Retinal pigment epithelial cell (primary cell): ENCODE data around the gene TBC1D9.

Source experiments
- DNase-seq: peaks from one replicate; pipeline ENCODE4 v3.0.0-alpha.2; 2010; ENCODE audit warnings: low read depth
- H3K4me3 ChIP-seq: 2 replicates; pipeline ENCODE4 v1.5.1; 2011; ENCODE audit warnings: mild to moderate bottlenecking, low read length, control low read depth, moderate library complexity
- CTCF ChIP-seq: conservative IDR thresholded peaks from 2 replicates; pipeline ENCODE4 v1.5.1; 2011; ENCODE audit warnings: low read depth, low read length, control low read depth, inconsistent platforms

TBC1D9 gene

DNA sequence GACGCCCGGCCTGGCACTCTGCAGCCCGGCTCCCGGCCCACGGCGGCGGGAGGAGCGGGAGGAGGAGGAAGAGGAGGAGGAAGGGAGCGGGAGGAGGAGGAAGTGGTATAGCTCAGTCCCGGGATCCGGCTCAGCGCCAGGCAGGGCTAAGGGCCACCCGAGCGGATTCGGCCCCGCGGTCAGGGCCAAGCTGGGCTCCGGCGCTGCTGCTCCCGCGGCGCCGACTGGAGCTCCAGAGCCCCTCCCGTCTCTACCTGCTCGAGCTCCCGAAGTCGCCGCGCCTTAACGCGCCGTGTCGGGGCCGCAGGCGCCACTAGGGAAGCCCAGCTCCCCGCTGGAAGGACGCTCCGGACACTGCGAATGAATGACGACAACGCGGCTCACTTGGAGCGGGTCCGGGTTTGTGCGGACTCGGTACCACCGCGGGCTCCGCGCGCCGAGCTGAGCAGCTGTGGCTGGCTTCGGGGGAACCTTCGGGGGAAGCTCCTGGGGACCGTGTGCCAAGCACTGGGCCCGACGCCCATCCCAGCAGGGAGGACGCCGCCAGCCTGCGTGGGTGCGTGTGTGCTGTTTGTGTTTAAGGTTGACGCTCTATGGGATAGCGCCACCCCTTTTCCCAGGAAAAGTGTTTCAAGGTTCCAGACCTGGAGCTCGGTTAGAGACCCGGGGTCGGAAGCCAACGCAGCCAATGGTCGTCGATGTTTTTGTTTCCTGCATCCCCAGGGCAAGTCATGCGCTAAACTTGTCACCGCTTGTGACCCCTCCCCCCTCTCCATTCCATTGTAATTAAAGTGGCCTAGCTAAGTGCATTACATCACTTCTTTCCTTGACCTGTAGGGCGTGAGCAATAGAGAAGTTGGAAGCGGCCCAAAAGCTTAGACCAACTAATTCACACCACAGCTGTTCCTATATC lies at the start of gene TBC1D9:
TBC1D9 (minus strand) TSS at position 67 of the 913 bp plus-strand sequence. CDS start 340 bp downstream, outside the sequence.
- H3K4me3 ChIP-seq = peak within 1 kb of the TSS; percentile 86
- TF ChIP-seq CTCF = peak; percentile 19
- DNase-seq = peak; percentile 98

GRCh38 chr4:140805293-140805692 lies 49.1 kb upstream of the TBC1D9 start:
- no peak for TF ChIP-seq CTCF
- H3K4me3 ChIP-seq = no peak overlapping the region

DNA sequence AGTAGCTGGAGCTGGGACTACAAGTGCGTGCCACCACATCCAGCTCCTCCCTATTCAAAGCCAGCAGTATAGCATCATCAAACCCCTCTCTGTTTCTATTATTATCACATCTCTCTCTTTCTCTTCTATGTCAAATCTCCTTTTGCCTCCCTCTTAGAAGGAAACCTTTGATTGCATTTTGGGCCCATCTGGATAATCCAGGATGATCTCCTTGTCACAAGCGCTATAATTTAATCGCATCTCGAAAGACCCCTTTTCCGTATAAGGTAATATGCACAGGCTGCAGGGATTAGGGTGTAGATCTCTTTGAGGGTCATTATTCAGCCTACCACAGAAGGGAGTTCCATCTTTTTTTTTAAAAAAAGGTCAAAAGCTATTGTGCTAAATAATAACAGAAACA lies 46.4 kb upstream of the TBC1D9 start:
- no peak overlapping the region for H3K4me3 ChIP-seq
- no peak for DNase-seq
- no peak for TF ChIP-seq CTCF

More at GRCh38 chr4:140805293-140805692, 49.1 kb upstream of the TBC1D9 start:
- DNase-seq = no peak

DNA sequence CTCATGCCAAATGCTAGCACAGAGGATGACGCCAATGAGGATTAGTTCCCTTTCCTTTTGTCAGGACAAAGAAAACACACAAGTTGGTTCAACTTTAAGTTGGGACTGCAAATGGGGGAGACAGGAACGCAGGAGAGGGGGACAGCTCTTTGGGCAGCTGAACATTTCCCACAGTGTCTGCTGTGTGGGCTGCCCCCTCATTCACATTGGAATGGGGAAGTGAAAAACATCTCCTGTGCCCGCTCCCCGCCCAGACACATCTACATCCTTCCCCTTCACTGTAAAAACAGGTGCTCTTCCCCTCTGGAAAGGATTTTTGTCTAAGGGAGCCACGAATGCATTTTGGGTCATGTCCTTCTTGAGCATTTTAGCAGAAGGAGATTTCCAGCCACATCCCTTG lies 44.5 kb upstream of the TBC1D9 start:
- TF ChIP-seq CTCF = no peak
- DNase-seq = no peak
- H3K4me3 ChIP-seq = no peak overlapping the region

DNA sequence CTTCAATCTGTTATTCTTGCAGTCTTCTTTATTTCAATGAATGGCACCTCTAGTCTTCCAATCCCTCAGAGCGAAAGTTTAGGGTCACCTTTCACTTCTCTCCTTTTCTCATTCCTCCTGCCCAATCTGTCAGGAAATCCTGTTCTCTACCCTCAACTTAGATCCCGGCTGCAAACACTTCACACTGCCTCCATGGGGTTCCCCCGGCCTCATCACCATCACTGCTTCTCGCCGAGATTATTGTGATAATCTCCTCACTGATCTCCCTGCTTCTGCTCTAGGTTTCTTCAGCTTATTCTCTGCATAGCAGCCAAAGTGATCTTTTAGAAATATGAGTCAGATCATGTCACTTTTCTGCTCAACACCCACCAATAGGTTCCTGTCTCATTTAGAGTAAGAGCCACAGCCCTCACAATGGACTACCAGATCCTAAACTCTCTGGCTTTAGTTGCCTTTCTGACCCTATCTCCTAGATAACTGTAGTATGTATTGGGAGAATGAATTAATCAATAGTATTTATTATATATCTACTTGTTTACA lies 43.6 kb upstream of the TBC1D9 start:
- DNase-seq = no peak
- no peak for TF ChIP-seq CTCF
- no peak overlapping the region for H3K4me3 ChIP-seq

DNA sequence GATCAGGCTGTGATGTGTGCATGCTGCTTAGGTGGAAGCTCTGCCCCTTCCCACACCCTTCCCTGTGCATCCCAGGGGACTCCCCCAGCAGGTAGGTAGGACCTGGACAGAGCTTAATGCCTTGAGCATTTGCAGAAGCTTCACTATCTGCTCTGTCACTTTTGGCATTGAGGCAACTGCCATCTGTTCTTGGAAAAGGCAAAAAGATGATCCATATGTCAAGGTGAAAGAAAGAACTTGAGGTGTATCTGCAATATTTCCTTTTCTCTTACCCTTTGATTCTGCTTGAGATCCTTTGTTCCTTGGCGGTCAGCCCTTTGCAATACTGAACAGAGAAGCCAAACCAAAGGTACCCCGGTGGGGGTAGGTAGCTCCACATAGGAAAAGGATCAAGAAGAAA lies 37.1 kb upstream of the TBC1D9 start:
- no peak for TF ChIP-seq CTCF
- no peak for DNase-seq
- no peak overlapping the region for H3K4me3 ChIP-seq

- TF ChIP-seq CTCF = no peak
- no peak for DNase-seq
Measured at GRCh38 chr4:140790765-140791164, 34.6 kb upstream of the TBC1D9 start.

More at GRCh38 chr4:140790765-140791164, 34.6 kb upstream of the TBC1D9 start:
- H3K4me3 ChIP-seq = no peak overlapping the region
